OCI-LY7 (cell line): ENCODE measurements around the gene SUMF1. TPM values are rescaled to one million over a fixed set of nuclear protein-coding genes. Genes with fewer than 3 reads are reported as not detected.

ENCODE experiments used
- BruUV-seq: library from RNA; stranded (reverse); fragments of 400-500 nt; replicated peaks from 2 replicates; lab custom pipeline; 2021; lab: Mats Ljungman, UMichigan
- CTCF ChIA-PET: fragments of 300-600 bp; sonication (Branson Sonifier 250); formaldehyde crosslinking; loops from one replicate; lab custom pipeline; 2022; ENCODE audit warnings: antibody characterized with exemption; ENCODE audit not compliant: unreplicated experiment; lab: Charles Lee
- POLR2A ChIA-PET: fragments of 300-600 bp; sonication (Branson Sonifier 250); formaldehyde crosslinking; loops from one replicate; lab custom pipeline; 2022; ENCODE audit warnings: antibody characterized with exemption; lab: Charles Lee
- DNase-seq: peaks from one replicate; pipeline ENCODE4 v3.0.0-alpha.2; 2015; ENCODE audit warnings: low spot score
- H2AFZ ChIP-seq: fragments of 200-600 bp; sonication (generic), shearing (Covaris generic); 2 replicates; pipeline ENCODE4 v1.6.1; 2014; ENCODE audit warnings: mild to moderate bottlenecking, antibody characterized with exemption, low read length, moderate library complexity
- H3K27ac ChIP-seq: fragments of 200-600 bp; sonication (generic); 2 replicates; pipeline ENCODE4 v1.5.1; 2014; ENCODE audit warnings: mixed run types, low read depth, mild to moderate bottlenecking, moderate library complexity, low read length, inconsistent platforms; ENCODE audit not compliant: poor library complexity, severe bottlenecking
- H3K36me3 ChIP-seq: fragments of 200-600 bp; sonication (generic); 2 replicates; pipeline ENCODE4 v1.6.1; 2014; ENCODE audit warnings: mild to moderate bottlenecking, antibody characterized with exemption, low read length, moderate library complexity, mixed read lengths; ENCODE audit not compliant: insufficient read depth
- H3K4me1 ChIP-seq: fragments of 200-600 bp; sonication (generic); 2 replicates; pipeline ENCODE4 v1.5.1; 2014; ENCODE audit warnings: mild to moderate bottlenecking, low read length; ENCODE audit not compliant: insufficient read depth, poor library complexity, severe bottlenecking
- H3K4me2 ChIP-seq: fragments of 200-600 bp; sonication (generic); 2 replicates; pipeline ENCODE4 v1.6.1; 2014; ENCODE audit warnings: mild to moderate bottlenecking, low read length
- H3K4me3 ChIP-seq: fragments of 200-600 bp; sonication (generic); 2 replicates; pipeline ENCODE4 v1.5.1; 2014; ENCODE audit warnings: mild to moderate bottlenecking, low read depth, low read length; ENCODE audit not compliant: poor library complexity, severe bottlenecking
- H3K79me2 ChIP-seq: fragments of 200-600 bp; sonication (generic); 2 replicates; pipeline ENCODE4 v1.6.1; 2016; ENCODE audit warnings: low read depth, mild to moderate bottlenecking, low read length, moderate library complexity, mixed read lengths; ENCODE audit not compliant: insufficient read depth
- H3K9me2 ChIP-seq: fragments of 200-600 bp; sonication (generic); 2 replicates; pipeline ENCODE4 v1.6.1; 2016; ENCODE audit warnings: mild to moderate bottlenecking, low read length, mixed read lengths; ENCODE audit not compliant: insufficient read depth
- H3K9me3 ChIP-seq: fragments of 200-600 bp; sonication (generic); 2 replicates; pipeline ENCODE4 v1.6.1; 2014; ENCODE audit warnings: mild to moderate bottlenecking, mixed run types, low read length, mixed read lengths
- H4K20me1 ChIP-seq: fragments of 200-600 bp; sonication (generic); 2 replicates; pipeline ENCODE4 v1.6.1; 2014; ENCODE audit warnings: mild to moderate bottlenecking, antibody characterized with exemption, low read length, moderate library complexity, mixed read lengths; ENCODE audit not compliant: insufficient read depth
- CTCF ChIP-seq: fragments of 200-600 bp; sonication (generic); conservative IDR thresholded peaks from 2 replicates; pipeline ENCODE4 v1.5.1; 2014; ENCODE audit warnings: mild to moderate bottlenecking, antibody characterized with exemption, low read length, moderate library complexity, mixed read lengths
- EZH2phosphoT487 ChIP-seq: fragments of 200-600 bp; sonication (generic); IDR thresholded peaks from 2 replicates; pipeline ENCODE4 v1.6.1; 2018; ENCODE audit warnings: low read depth, borderline replicate concordance, mild to moderate bottlenecking, mixed run types, antibody characterized with exemption, low read length, moderate library complexity, mixed read lengths
- intact Hi-C: fragments of 100-400 bp; cut with micrococcal nuclease; formaldehyde crosslinking; loops from one replicate; pipeline ENCODE4 v1.10.0; 2022; ENCODE audit not compliant: unreplicated experiment
- total RNA-seq, 2 experiments: library from RNA; depleted of rRNA in 1 of 2; stranded (reverse); fragments of >200 nt in 1 of 2; shearing (Covaris generic) in 1 of 2; gene quantifications; 2 replicates each; pipeline ENCODE4 v1.2.3, GENCODE V29; 2014 to 2022

The SUMF1 gene
- total RNA-seq, 2 experiments from 2014 or later = 9.1 to 11.9 TPM

GRCh38 chr3:4454142-4454541 is 12.9 kb downstream of the SUMF1 start:
- H3K4me1 ChIP-seq = no peaks in the 10 kb centered on the region
- no peaks in the 10 kb centered on the region for H4K20me1 ChIP-seq
- no peaks in the 10 kb centered on the region for H3K79me2 ChIP-seq
- H3K4me3 ChIP-seq = no peak overlapping the region
- intact Hi-C loops = no loop called here
- no peaks in the 10 kb centered on the region for H3K9me2 ChIP-seq
- H2AFZ ChIP-seq = no peak overlapping the region
- POLR2A ChIA-PET = interaction anchor here (0.6 to 1.6 kb wide), 2 partner anchors 8 to 437 kb away, joined by 3 to 4 read pairs; no protein-coding TSS in a partner anchor
- no peak overlapping the region for H3K27ac ChIP-seq
- TF ChIP-seq EZH2phosphoT487 (no peak), CTCF (no peak)
- no peak for DNase-seq
- no peaks in the 10 kb centered on the region for H3K36me3 ChIP-seq
- CTCF ChIA-PET = no interaction called here
- no TSS peak for BruUV-seq
- no peak overlapping the region for H3K4me2 ChIP-seq
- H3K9me3 ChIP-seq = no peaks in the 10 kb centered on the region

GRCh38 chr3:4449043-4449805 is 17.8 kb downstream of the SUMF1 start:
- TF ChIP-seq CTCF (no peak), EZH2phosphoT487 (no peak)
- Histone ChIP-seq H3K36me3 (0 out of 2 replicates have a peak, but pooled peaks cover 5% of the 10 kb centered on the region), H3K4me3 (no peak overlapping the region), H3K27ac (no peak overlapping the region), H3K79me2 (no peaks in the 10 kb centered on the region), H4K20me1 (no peaks in the 10 kb centered on the region), H3K9me3 (no peaks in the 10 kb centered on the region), H3K9me2 (no peaks in the 10 kb centered on the region), H3K4me1 (no peaks in the 10 kb centered on the region), H3K4me2 (no peak overlapping the region), H2AFZ (no peak overlapping the region)
- intact Hi-C loops = no loop called here
- BruUV-seq = no TSS peak
- DNase-seq = no peak
- POLR2A ChIA-PET = interaction anchor here (1.0 kb wide), 1 partner anchor 34 kb away, joined by 13 read pairs; no protein-coding TSS in a partner anchor
- CTCF ChIA-PET = no interaction called here

- TF ChIP-seq EZH2phosphoT487 = no peak
- TF ChIP-seq CTCF = no peak
- H2AFZ ChIP-seq = no peak overlapping the region
- H3K9me3 ChIP-seq = no peaks in the 10 kb centered on the region
- intact Hi-C loops = no loop called here
- no peaks in the 10 kb centered on the region for H4K20me1 ChIP-seq
- DNase-seq = no peak
- ChIA-PET CTCF (no interaction called here), POLR2A (interaction anchor here (0.7 to 1.0 kb wide), 3 partner anchors 10 to 143 kb away, joined by 3 to 13 read pairs (median 3); no protein-coding TSS in a partner anchor)
- no peaks in the 10 kb centered on the region for H3K79me2 ChIP-seq
- no peaks in the 10 kb centered on the region for H3K4me1 ChIP-seq
- no peaks in the 10 kb centered on the region for H3K9me2 ChIP-seq
- H3K4me2 ChIP-seq = no peak overlapping the region
- no peak overlapping the region for H3K27ac ChIP-seq
- H3K36me3 ChIP-seq = 0 out of 2 replicates have a peak, but pooled peaks cover 5% of the 10 kb centered on the region
- BruUV-seq = no TSS peak
- H3K4me3 ChIP-seq = no peak overlapping the region
These were observed 18.9 kb downstream of the SUMF1 start for GRCh38 chr3:4448187-4448586.
